SK-MEL-5 (cell line): Measurements from ENCODE around the gene RASD2. TPM values are rescaled to one million over a fixed set of nuclear protein-coding genes. Genes with fewer than 3 reads are reported as not detected.

ENCODE experiments used
- DNase-seq: peaks from one replicate; pipeline ENCODE4 v3.0.0-alpha.2; 2016; ENCODE audit warnings: low read depth, low spot score
- in situ Hi-C: cut with HindIII; loops from 2 replicates; pipeline ENCODE4 v1.10.0; 2016; ENCODE audit warnings: low sequenced_read_pairs, high pct_unique_total_duplicates, low pct_unique_long_range_greater_than_20kb
- total RNA-seq: library from RNA; depleted of rRNA; stranded (reverse); fragments of >200 nt; shearing (Covaris generic); gene quantifications from 2 replicates; pipeline ENCODE4 v1.2.3, GENCODE V29; 2014

Gene RASD2
- total RNA-seq, 1 experiment from 2014 or later, result 0.37 TPM

GRCh38 chr22:35533365-35534029, 7.1 kb upstream of the RASD2 start:
- DNase-seq, result no peak
- in situ Hi-C loops, result no loop called here

- DNase-seq, result no peak
- in situ Hi-C loops, result no loop called here
Observed at GRCh38 chr22:35534091-35534490, 6.5 kb upstream of the RASD2 start.

- in situ Hi-C loops, result no loop called here
- no peak for DNase-seq
Observed at GRCh38 chr22:35537232-35537631, 3.4 kb upstream of the RASD2 start.

- in situ Hi-C loops, result no loop called here
- peak; percentile 67 for DNase-seq
Observed at GRCh38 chr22:35538801-35539321, 1.8 kb upstream of the RASD2 start.

GRCh38 chr22:35539487-35539886, 1.1 kb upstream of the RASD2 start:
- in situ Hi-C loops, result no loop called here

GRCh38 chr22:35539910-35540594, 579 bp upstream of the RASD2 start:
- DNase-seq, result peak; percentile 58
- in situ Hi-C loops, result no loop called here

More at GRCh38 chr22:35539487-35539886, 1.1 kb upstream of the RASD2 start:
- no peak for DNase-seq

- no peak for DNase-seq
- in situ Hi-C loops, result no loop called here
Observed at GRCh38 chr22:35541254-35541748, 670 bp downstream of the RASD2 start.

DNA sequence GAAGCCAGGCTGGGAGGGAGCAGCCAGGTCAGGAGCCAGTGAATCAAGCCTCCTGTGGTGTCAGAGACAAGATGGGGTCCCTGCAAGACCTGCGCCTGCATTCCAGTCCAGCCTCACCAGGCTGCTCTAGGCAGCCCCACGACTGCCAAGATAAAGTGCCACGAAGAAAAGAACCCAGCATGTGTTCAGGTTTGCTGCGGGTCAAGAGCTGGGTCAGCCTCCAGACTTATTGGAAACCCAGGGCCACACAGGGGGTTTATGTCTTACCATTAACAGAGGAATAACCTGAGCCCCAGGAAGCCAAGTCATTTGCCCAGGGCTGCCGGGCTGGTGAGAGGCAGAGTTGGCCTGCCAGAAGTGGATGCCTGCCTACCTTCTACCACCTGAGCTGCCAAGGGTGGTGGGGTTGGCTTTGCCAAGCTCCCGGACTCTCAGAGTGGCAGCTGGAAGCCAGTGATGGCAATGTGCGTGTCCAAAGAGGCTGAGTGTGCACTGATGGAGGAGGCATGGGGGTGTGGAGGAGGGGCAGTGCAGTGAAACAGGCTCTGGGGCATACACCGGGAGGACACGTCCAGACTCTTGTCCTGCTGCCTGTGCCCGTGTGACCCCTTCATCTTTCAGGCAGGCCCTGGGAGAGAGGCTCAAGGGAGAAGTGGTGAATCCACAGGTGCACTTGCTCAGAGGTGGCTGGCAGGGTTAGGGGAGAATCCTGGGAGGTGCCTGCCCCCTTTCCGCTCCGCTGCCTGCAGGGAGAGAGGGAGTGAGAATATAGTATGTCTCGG, 1.7 kb downstream of the RASD2 start:
- in situ Hi-C loops, result no loop called here
- DNase-seq, result no peak

DNA sequence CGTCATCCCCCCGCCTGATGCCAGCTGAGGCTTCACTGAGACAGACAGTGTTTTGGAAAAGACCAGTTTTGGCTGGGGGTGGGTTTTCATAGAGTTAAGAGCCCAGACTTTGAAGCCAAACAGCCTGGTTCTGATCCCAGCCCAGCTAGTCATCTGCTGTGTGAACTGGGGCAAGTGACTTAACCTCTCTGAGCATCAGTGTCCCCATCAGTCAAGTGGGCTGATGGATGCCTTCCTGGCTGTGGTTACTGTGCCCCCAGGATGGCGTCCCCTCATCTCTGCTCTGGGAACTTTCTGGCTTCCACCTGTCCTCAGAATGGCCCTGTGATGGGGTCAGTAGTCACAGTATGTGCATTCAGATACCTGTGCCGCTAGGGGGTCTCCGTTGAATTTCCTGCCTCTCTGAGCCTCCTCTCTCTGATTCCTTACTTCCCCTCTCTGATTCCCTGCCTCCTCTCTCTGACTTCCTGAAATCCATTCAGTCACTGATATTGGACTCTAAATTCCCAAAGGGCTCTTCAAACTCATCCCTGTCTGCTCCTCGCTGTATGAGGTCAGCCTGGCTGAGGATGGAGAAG, 2.4 kb downstream of the RASD2 start:
- DNase-seq, result no peak
- in situ Hi-C loops, result no loop called here

DNA sequence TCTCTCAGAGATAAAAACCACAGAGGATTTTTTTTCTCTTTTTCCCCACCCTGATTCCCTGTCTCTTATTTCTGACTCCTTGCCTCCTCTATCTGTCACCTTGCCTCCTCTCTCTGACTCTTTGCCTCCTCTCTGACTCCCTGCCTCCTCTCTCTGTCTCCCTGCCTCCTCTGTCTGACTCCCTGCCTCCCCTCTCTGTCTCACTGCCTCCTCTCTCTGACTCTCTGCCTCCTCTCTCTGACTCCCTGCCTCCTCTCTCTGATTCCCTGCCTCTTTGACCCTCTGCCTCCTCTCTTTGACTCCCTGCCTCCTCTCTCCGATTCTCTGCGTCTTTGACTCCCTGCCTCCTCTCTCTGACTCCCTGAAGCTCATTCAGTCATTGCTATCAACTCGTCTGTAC, 3.1 kb downstream of the RASD2 start:
- DNase-seq, result no peak
- in situ Hi-C loops, result no loop called here

- in situ Hi-C loops, result no loop called here
- no peak for DNase-seq
Observed at GRCh38 chr22:35544189-35544588, 3.6 kb downstream of the RASD2 start.

GRCh38 chr22:35544827-35545226, 4.2 kb downstream of the RASD2 start:
- no peak for DNase-seq
- in situ Hi-C loops, result no loop called here

DNA sequence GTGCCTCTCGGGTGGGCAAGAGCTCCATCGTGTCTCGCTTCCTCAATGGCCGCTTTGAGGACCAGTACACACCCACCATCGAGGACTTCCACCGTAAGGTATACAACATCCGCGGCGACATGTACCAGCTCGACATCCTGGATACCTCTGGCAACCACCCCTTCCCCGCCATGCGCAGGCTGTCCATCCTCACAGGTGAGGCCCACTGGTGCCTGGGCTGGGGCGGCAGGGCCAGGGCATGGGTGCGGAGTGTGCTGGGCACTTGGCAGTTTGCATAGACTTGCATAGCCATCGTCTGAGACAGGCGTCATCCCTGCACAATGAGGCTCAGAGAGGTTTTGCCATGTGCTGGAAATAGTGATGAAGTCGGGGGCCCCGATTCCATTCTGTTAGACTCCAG, 6.3 kb downstream of the RASD2 start:
- no peak for DNase-seq
- in situ Hi-C loops, result no loop called here

GRCh38 chr22:35547987-35548721, 7.5 kb downstream of the RASD2 start:
- in situ Hi-C loops, result no loop called here

DNA sequence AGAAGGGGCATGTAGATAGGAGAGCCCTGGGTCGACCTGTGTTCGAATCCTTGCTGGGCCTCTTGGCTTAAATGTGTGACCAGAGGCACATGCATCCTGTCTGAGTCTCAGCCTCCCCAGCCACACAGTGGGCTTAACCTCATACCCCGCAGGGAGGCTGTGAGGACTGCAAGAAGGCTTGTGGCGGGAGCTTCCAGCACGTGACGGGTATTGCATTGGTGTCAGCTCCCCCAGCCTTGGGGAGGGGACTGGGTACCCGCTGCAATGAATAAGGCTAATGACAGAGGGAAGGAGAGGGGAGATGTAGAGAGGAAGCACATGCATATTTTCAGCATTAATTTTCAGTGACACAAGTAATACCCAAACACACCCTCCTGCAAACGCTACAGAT, 8.1 kb downstream of the RASD2 start:
- in situ Hi-C loops, result no loop called here
- DNase-seq, result no peak

More at GRCh38 chr22:35547987-35548721, 7.5 kb downstream of the RASD2 start:
- peak; percentile 33 for DNase-seq

DNA sequence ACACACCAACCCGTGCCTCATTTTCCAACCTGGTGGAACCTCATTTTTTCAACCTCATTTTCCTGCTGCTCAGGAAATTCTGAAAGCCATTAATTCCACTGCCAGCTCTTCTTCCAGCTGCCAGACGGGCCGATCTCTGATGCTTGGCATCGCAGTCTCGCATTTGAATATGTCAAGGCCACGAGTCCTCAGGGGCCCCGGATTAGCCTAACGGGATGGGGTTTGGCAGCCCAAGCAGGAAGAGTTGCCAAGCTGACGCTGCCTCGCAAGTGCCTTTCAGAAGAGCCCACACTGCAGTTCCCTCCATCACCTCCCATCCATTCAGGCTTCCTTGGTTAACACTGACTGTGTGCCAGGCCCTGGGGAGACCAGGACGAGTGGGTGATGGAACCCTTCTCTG, 8.7 kb downstream of the RASD2 start:
- in situ Hi-C loops, result no loop called here
- DNase-seq, result no peak

GRCh38 chr22:35551549-35552177, 11.0 kb downstream of the RASD2 start:
- no peak for DNase-seq
- in situ Hi-C loops, result no loop called here
